ENCODE results near the gene DHX36. TPM values are rescaled to one million over a fixed set of nuclear protein-coding genes. Genes with fewer than 3 reads are reported as not detected.

The DHX36 gene
- total and polyA plus RNA-seq, 4 donors, result 26.8 to 141 (median 46.6) TPM

DNA sequence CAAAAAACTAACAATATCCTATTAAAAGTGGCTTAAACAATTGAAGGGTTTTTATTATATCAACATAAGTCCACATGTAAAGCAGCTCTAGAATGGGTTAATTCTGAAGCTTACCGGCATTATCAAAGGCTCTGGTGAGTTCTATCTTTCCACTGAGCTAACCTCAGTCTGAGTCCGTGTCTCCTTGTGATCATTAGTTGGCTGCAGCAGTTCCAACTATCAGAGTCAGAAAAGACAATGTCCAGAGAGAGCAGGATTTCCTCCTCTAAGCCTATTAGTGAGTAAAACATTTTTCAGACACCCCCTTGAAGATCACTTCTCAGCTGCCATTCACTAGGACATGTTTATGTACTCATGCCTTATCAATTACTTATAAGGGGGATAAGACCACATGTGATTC is 49.9 kb downstream of the DHX36 start:
- WGBS, 2 donors, result 62 to 78% methylated on average over 2 of the region's 2 CpGs
- peaks cover 17 to 36% (median 24%) of the 10 kb centered on the region in 4 donors for H3K36me3 ChIP-seq (ENCODE audit: control insufficient read depth in 4 of 4, insufficient read depth in 4 of 4, low read length in 4 of 4)
- ATAC-seq (ENCODE audit: insufficient read depth, low FRiP score) (no peak), DNase-seq (no peak)
- H3K4me3 ChIP-seq, result no peak overlapping the region
- H3K4me1 ChIP-seq (ENCODE audit: control insufficient read depth in 5 of 5, insufficient read depth in 5 of 5, low read length in 5 of 5), result peaks cover 0 to 14% (median 0%) of the 10 kb centered on the region in 5 donors
- H3K27me3 ChIP-seq (ENCODE audit: control insufficient read depth in 3 of 3, insufficient read depth in 3 of 3, low read length in 2 of 3), result no peaks in the 10 kb centered on the region
- TF ChIP-seq, protein P1, sequence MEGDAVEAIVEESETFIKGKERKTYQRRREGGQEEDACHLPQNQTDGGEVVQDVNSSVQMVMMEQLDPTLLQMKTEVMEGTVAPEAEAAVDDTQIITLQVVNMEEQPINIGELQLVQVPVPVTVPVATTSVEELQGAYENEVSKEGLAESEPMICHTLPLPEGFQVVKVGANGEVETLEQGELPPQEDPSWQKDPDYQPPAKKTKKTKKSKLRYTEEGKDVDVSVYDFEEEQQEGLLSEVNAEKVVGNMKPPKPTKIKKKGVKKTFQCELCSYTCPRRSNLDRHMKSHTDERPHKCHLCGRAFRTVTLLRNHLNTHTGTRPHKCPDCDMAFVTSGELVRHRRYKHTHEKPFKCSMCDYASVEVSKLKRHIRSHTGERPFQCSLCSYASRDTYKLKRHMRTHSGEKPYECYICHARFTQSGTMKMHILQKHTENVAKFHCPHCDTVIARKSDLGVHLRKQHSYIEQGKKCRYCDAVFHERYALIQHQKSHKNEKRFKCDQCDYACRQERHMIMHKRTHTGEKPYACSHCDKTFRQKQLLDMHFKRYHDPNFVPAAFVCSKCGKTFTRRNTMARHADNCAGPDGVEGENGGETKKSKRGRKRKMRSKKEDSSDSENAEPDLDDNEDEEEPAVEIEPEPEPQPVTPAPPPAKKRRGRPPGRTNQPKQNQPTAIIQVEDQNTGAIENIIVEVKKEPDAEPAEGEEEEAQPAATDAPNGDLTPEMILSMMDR (IDR thresholded peaks at IDR 0.05; ENCODE audit: control extremely low read depth, extremely low read depth), result no peak
- peak overlapping the region in 1 of 2 donors; percentile 40 for H3K27ac ChIP-seq (ENCODE audit: low read depth in 1 of 2, low read length in 1 of 2)
- H3K9ac ChIP-seq (ENCODE audit: insufficient read depth in 1 of 2, low read length in 2 of 2), result no peak overlapping the region
- H3K9me3 ChIP-seq (ENCODE audit: control insufficient read depth in 4 of 4, insufficient read depth in 3 of 4, low read length in 3 of 4), result no peaks in the 10 kb centered on the region

DNA sequence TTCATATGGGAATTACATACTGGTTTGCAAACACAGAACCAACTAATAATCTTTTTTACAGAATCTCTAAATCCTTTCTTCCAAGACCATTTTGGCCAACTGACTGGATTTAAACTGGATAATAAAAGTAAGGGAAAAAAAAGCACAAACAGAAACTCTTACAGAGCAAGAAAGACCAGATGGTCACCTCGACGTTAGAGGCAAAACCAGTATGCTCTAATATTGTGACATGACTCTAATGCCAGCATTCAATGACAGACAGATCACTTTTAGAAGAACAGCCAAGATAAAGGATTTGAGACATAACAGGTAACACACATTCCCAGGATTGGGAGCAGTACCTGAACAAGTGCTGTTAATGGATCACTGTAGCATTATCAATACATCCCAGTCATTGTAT is 50.9 kb downstream of the DHX36 start:
- H3K9me3 ChIP-seq (ENCODE audit: control insufficient read depth in 4 of 4, insufficient read depth in 3 of 4, low read length in 3 of 4), result no peaks in the 10 kb centered on the region
- H3K9ac ChIP-seq (ENCODE audit: insufficient read depth in 1 of 2, low read length in 2 of 2), result no peak overlapping the region
- H3K4me3 ChIP-seq, result no peak overlapping the region
- peaks cover 0 to 14% (median 0%) of the 10 kb centered on the region in 5 donors for H3K4me1 ChIP-seq (ENCODE audit: control insufficient read depth in 5 of 5, insufficient read depth in 5 of 5, low read length in 5 of 5)
- no peak for DNase-seq
- ATAC-seq (ENCODE audit: insufficient read depth, low FRiP score), result no peak
- TF ChIP-seq, protein P1 (IDR thresholded peaks at IDR 0.05; ENCODE audit: control extremely low read depth, extremely low read depth), result no peak
- WGBS, 2 donors, result 86 to 87% methylated on average over 2 of the region's 2 CpGs
- no peak overlapping the region for H3K27ac ChIP-seq (ENCODE audit: low read depth in 1 of 2, low read length in 1 of 2)
- peaks cover 13 to 30% (median 18%) of the 10 kb centered on the region in 4 donors for H3K36me3 ChIP-seq (ENCODE audit: control insufficient read depth in 4 of 4, insufficient read depth in 4 of 4, low read length in 4 of 4)
- no peaks in the 10 kb centered on the region for H3K27me3 ChIP-seq (ENCODE audit: control insufficient read depth in 3 of 3, insufficient read depth in 3 of 3, low read length in 2 of 3)

DNA sequence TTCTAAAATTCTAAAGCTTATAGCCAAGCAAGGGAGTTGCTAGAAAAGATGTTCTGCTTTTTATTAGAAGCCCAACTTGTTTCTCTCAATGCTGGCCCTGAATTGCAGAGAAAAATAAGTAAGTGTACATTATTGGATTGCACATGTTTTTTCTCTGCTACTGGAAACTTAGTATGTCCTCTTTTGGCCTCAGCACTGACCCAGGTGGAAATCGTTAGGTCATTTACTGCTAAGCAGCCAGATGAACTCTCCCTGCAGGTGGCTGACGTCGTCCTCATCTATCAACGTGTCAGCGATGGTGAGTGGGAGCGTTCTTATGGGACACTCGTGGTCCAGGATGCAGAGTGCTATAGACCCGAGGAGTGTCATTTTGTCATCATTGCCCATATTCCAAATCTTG is 69.8 kb downstream of the DHX36 start:
- Histone ChIP-seq H3K27me3 (ENCODE audit: control insufficient read depth in 3 of 3, insufficient read depth in 3 of 3, low read length in 2 of 3) (no peaks in the 10 kb centered on the region), H3K4me1 (ENCODE audit: control insufficient read depth in 5 of 5, insufficient read depth in 5 of 5, low read length in 5 of 5) (peaks cover 0 to 4% (median 0%) of the 10 kb centered on the region in 5 donors), H3K9ac (ENCODE audit: insufficient read depth in 1 of 2, low read length in 2 of 2) (no peak overlapping the region), H3K27ac (ENCODE audit: low read depth in 1 of 2, low read length in 1 of 2) (no peak overlapping the region), H3K9me3 (ENCODE audit: control insufficient read depth in 4 of 4, insufficient read depth in 3 of 4, low read length in 3 of 4) (no peaks in the 10 kb centered on the region), H3K4me3 (no peak overlapping the region), H3K36me3 (ENCODE audit: control insufficient read depth in 4 of 4, insufficient read depth in 4 of 4, low read length in 4 of 4) (peaks cover 17 to 38% (median 25%) of the 10 kb centered on the region in 4 donors)
- 86 to 87% methylated on average over 8 of the region's 8 CpGs for WGBS, 2 donors
- TF ChIP-seq, protein P1 (IDR thresholded peaks at IDR 0.05; ENCODE audit: control extremely low read depth, extremely low read depth), result no peak
- DNase-seq (no peak), ATAC-seq (ENCODE audit: insufficient read depth, low FRiP score) (no peak)
